ENCODE results near the gene PITX3.
"Not testable (repeated sequence)": the region's sequence is repeated elsewhere in the genome, so short reads cannot be mapped to it uniquely, and the experiment has no call there.

Gene PITX3

GRCh38 chr10:102261842-102262241, 20.5 kb upstream of the PITX3 start:
- H3K4me3 ChIP-seq (ENCODE audit: low read length) = no peak overlapping the region
- TF ChIP-seq CTCF (conservative IDR thresholded peaks at IDR 0.05; ENCODE audit: low read depth, low read length) = no peak
- no peak for DNase-seq (ENCODE audit: low read depth)

- no peak overlapping the region for H3K4me3 ChIP-seq (ENCODE audit: low read length)
- TF ChIP-seq CTCF (conservative IDR thresholded peaks at IDR 0.05; ENCODE audit: low read depth, low read length) = no peak
- DNase-seq (ENCODE audit: low read depth) = no peak
Measured at GRCh38 chr10:102261196-102261595, 19.9 kb upstream of the PITX3 start.

- H3K4me3 ChIP-seq (ENCODE audit: low read length) = no peak overlapping the region
- TF ChIP-seq CTCF (conservative IDR thresholded peaks at IDR 0.05; ENCODE audit: low read depth, low read length) = no peak
- DNase-seq (ENCODE audit: low read depth) = no peak
Measured at GRCh38 chr10:102255404-102255803, 14.1 kb upstream of the PITX3 start.

GRCh38 chr10:102254426-102254825, 13.1 kb upstream of the PITX3 start:
- no peak overlapping the region for H3K4me3 ChIP-seq (ENCODE audit: low read length)
- TF ChIP-seq CTCF (conservative IDR thresholded peaks at IDR 0.05; ENCODE audit: low read depth, low read length) = no peak
- no peak for DNase-seq (ENCODE audit: low read depth)

GRCh38 chr10:102252508-102252907, 11.2 kb upstream of the PITX3 start:
- DNase-seq (ENCODE audit: low read depth); H3K4me3 ChIP-seq (ENCODE audit: low read length): not testable (repeated sequence)

- no peak overlapping the region for H3K4me3 ChIP-seq (ENCODE audit: low read length)
- no peak for TF ChIP-seq CTCF (conservative IDR thresholded peaks at IDR 0.05; ENCODE audit: low read depth, low read length)
- no peak for DNase-seq (ENCODE audit: low read depth)
Measured at GRCh38 chr10:102247734-102248133, 6.4 kb upstream of the PITX3 start.

- DNase-seq (ENCODE audit: low read depth) = no peak
- peak overlapping the region; percentile 99 for H3K4me3 ChIP-seq (ENCODE audit: low read length)
- no peak for TF ChIP-seq CTCF (conservative IDR thresholded peaks at IDR 0.05; ENCODE audit: low read depth, low read length)
Measured at GRCh38 chr10:102246261-102246660, 4.9 kb upstream of the PITX3 start.

GRCh38 chr10:102245932-102246251, 4.6 kb upstream of the PITX3 start:
- peak overlapping the region; percentile 99 for H3K4me3 ChIP-seq (ENCODE audit: low read length)
- DNase-seq (ENCODE audit: low read depth) = no peak
- no peak for TF ChIP-seq CTCF (conservative IDR thresholded peaks at IDR 0.05; ENCODE audit: low read depth, low read length)

Data from retinal pigment epithelial cell (primary cell).